ENCODE data around the gene NR2F2.

DNA sequence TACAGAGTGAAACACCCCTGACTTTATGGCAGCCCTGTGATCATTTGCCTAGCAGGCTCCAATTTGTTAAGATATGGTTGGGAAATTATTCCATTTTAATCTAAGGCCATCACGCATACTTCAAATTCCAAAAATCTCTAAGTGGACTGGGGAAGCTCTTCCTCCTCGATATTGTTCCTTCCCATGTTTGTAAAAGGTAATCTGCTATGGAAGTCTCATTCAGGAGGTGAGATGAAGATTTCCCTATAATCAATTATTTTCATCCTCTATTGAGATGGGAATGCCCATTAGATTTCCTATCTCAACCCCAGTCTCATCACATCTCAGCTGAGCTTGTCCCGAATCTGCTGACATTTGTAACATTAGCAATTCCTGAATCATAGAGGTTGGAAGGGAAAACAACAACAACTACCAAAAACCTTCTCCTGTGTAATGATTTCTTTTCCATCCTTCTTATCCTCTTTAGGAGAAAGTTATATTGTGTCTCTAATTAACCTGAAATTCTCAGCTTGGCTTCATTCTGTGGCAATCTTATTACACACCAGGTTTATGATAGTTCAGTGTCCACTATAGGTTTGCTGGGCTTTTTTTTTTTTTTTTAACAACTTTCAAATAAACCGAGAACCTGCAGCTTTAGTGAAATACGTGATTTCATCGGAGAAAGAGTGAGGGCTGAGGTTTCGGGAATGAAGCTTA is 2.2 kb upstream of the NR2F2 start:
- TF ChIP-seq, protein P1, sequence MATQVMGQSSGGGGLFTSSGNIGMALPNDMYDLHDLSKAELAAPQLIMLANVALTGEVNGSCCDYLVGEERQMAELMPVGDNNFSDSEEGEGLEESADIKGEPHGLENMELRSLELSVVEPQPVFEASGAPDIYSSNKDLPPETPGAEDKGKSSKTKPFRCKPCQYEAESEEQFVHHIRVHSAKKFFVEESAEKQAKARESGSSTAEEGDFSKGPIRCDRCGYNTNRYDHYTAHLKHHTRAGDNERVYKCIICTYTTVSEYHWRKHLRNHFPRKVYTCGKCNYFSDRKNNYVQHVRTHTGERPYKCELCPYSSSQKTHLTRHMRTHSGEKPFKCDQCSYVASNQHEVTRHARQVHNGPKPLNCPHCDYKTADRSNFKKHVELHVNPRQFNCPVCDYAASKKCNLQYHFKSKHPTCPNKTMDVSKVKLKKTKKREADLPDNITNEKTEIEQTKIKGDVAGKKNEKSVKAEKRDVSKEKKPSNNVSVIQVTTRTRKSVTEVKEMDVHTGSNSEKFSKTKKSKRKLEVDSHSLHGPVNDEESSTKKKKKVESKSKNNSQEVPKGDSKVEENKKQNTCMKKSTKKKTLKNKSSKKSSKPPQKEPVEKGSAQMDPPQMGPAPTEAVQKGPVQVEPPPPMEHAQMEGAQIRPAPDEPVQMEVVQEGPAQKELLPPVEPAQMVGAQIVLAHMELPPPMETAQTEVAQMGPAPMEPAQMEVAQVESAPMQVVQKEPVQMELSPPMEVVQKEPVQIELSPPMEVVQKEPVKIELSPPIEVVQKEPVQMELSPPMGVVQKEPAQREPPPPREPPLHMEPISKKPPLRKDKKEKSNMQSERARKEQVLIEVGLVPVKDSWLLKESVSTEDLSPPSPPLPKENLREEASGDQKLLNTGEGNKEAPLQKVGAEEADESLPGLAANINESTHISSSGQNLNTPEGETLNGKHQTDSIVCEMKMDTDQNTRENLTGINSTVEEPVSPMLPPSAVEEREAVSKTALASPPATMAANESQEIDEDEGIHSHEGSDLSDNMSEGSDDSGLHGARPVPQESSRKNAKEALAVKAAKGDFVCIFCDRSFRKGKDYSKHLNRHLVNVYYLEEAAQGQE (IDR thresholded peaks at IDR 0.05; ENCODE audit: insufficient read depth in 1 of 2, low read depth in 2 of 2, low read length in 1 of 2): no peak
- TF ChIP-seq, protein P2, sequence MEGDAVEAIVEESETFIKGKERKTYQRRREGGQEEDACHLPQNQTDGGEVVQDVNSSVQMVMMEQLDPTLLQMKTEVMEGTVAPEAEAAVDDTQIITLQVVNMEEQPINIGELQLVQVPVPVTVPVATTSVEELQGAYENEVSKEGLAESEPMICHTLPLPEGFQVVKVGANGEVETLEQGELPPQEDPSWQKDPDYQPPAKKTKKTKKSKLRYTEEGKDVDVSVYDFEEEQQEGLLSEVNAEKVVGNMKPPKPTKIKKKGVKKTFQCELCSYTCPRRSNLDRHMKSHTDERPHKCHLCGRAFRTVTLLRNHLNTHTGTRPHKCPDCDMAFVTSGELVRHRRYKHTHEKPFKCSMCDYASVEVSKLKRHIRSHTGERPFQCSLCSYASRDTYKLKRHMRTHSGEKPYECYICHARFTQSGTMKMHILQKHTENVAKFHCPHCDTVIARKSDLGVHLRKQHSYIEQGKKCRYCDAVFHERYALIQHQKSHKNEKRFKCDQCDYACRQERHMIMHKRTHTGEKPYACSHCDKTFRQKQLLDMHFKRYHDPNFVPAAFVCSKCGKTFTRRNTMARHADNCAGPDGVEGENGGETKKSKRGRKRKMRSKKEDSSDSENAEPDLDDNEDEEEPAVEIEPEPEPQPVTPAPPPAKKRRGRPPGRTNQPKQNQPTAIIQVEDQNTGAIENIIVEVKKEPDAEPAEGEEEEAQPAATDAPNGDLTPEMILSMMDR (IDR thresholded peaks at IDR 0.05): no peak
- TF ChIP-seq POLR2AphosphoS5 (IDR thresholded peaks at IDR 0.05; ENCODE audit: low read depth, low read length) (no peak), TCF7L2 (IDR thresholded peaks at IDR 0.05; ENCODE audit: low read depth, low read length) (no peak), SIN3A (IDR thresholded peaks at IDR 0.05; ENCODE audit: borderline replicate concordance, insufficient read depth, low read depth, low read length) (no peak)

Data from Panc1 (cell line).